ENCODE results near the gene NUP43.
"Not testable (repeated sequence)": the region's sequence is repeated elsewhere in the genome, so short reads cannot be mapped to it uniquely, and the experiment has no call there.

GRCh38 chr6:149751920-149752319 is 5.6 kb upstream of the NUP43 start:
- not testable (repeated sequence) for TF ChIP-seq POLR2AphosphoS5 (IDR thresholded peaks at IDR 0.05; ENCODE audit: borderline replicate concordance, low read depth, low read length); EZH2 (IDR thresholded peaks at IDR 0.05)

All from SK-N-MC (cell line).